Upper lobe of right lung (tissue), 1 donor: Measurements from ENCODE around the gene PCDHGC4. TPM values are rescaled to one million over a fixed set of nuclear protein-coding genes. Genes with fewer than 3 reads are reported as not detected.

Source experiments
- ATAC-seq: fragments of 200-7000 bp; cut with Tn5 transposase; one replicate; pipeline ENCODE4 v1.9.1; 2020; ENCODE audit warnings: mild to moderate bottlenecking, moderate library complexity
- DNase-seq: peaks from one replicate; pipeline ENCODE4 v3.0.0-alpha.2; 2020
- H3K27ac ChIP-seq: fragments of 200-600 bp; one replicate; pipeline ENCODE4 v1.8.0; 2022
- H3K27me3 ChIP-seq: fragments of 200-600 bp; one replicate; pipeline ENCODE4 v1.8.0; 2022; ENCODE audit warnings: mild to moderate bottlenecking
- H3K36me3 ChIP-seq: fragments of 200-600 bp; one replicate; pipeline ENCODE4 v1.8.0; 2022
- H3K4me1 ChIP-seq: fragments of 200-600 bp; one replicate; pipeline ENCODE4 v1.8.0; 2022
- H3K4me3 ChIP-seq: fragments of 200-600 bp; one replicate; pipeline ENCODE4 v1.8.0; 2022; ENCODE audit warnings: mild to moderate bottlenecking
- H3K9me3 ChIP-seq: fragments of 200-600 bp; one replicate; pipeline ENCODE4 v1.8.0; 2022
- CTCF ChIP-seq: fragments of 200-600 bp; IDR thresholded peaks from one replicate; pipeline ENCODE4 v1.8.0; 2022; ENCODE audit warnings: antibody characterized with exemption
- intact Hi-C: fragments of 100-400 bp; cut with DNase I; formaldehyde crosslinking; loops from one replicate; pipeline ENCODE4 v1.11.0; 2022
- total RNA-seq: library from RNA; stranded (reverse); fragmentation: NEBNext Ultra II Directional; extraction: Animal tissue kit (Norgen Biotek cat#: 25700); gene quantifications from one replicate; pipeline ENCODE4 v1.2.1, GENCODE V29; 2021
- donor health status: DM: no; HTN: yes; CAD: no; lungs with severe emphysema.

Gene PCDHGC4
- total RNA-seq, 1 donor from 2014 or later: 1.8 TPM

DNA sequence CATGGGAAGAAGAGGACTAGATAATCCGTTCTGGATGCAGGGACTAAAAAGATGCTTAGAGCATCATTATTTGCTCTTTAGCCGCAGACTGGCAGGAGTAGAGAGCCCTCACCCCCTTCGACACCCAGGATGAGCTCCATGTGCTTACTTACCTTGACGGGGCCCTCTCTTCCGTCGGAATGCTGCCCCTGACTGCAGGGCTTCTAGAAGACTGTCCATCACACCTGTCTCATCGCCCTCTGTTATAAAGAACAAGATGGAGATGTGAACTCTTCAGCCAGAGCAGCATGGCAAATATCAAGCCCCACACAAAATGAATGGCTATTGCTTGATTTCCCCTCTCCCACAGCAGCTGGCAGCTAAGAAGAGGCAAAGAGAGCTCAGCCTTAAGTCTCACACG is 39.2 kb downstream of the PCDHGC4 start:
- Histone ChIP-seq H3K9me3 (no peaks in the 10 kb centered on the region), H3K27me3 (no peaks in the 10 kb centered on the region), H3K4me1 (peaks cover 72% of the 10 kb centered on the region), H3K4me3 (no peak overlapping the region), H3K36me3 (peaks cover 70% of the 10 kb centered on the region), H3K27ac (peak overlapping the region; percentile 56)
- DNase-seq: no peak
- intact Hi-C loops: no loop called here
- TF ChIP-seq CTCF: no peak
- no peak for ATAC-seq

- no peak overlapping the region for H3K4me3 ChIP-seq
- DNase-seq (peak; percentile 89), ATAC-seq (peak; percentile 96)
- peak overlapping the region; percentile 70 for H3K27ac ChIP-seq
- peaks cover 67% of the 10 kb centered on the region for H3K36me3 ChIP-seq
- intact Hi-C loops: no loop called here
- H3K9me3 ChIP-seq: no peaks in the 10 kb centered on the region
- peak; percentile 99 for TF ChIP-seq CTCF
- no peaks in the 10 kb centered on the region for H3K27me3 ChIP-seq
- peaks cover 72% of the 10 kb centered on the region for H3K4me1 ChIP-seq
Observed at GRCh38 chr5:141524604-141525597, 40.1 kb downstream of the PCDHGC4 start.

DNA sequence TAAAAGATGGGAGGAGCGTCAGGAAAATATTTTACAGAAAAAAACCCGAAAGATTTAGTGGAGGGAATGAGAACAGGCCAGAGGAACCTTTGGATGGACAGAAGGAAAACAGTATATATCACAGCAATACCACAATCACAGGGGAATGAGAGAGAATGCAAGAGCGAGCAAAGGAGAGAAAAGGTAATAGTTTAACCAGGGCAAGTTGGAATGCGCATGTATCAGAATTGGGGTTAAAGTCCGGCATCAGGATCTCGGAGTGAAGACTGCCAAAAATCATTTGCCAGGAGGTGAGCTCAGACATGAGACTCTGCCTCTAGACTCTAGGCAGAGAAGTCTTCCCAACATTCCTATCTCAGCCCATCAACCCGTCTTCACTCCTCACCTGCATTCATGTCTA is 40.8 kb downstream of the PCDHGC4 start:
- Histone ChIP-seq H3K27me3 (no peaks in the 10 kb centered on the region), H3K9me3 (no peaks in the 10 kb centered on the region), H3K36me3 (peaks cover 64% of the 10 kb centered on the region), H3K27ac (peak overlapping the region; percentile 70), H3K4me1 (peaks cover 69% of the 10 kb centered on the region), H3K4me3 (no peak overlapping the region)
- intact Hi-C loops: no loop called here
- DNase-seq: no peak
- TF ChIP-seq CTCF: no peak
- no peak for ATAC-seq

DNA sequence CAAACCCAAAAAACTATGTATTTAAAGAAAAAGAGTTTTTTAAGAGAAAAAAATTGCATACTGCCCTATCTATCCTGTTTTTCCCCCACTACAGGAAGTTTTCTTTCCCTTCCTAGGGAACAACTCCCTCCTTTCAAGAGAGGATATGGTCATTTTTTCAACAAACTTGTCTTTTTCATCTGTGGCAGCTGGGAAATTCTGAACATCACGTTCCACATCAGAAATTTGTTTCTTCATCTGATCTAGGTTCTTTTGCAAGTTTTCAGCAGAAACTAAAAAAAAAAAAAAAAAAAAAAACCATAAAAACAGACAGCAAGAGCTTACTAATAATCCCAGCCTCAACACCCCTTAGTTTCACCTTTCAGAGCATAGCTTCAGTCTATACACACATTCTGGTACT is 42.6 kb downstream of the PCDHGC4 start:
- H3K4me1 ChIP-seq: peaks cover 51% of the 10 kb centered on the region

GRCh38 chr5:141528291-141528984 is 43.6 kb downstream of the PCDHGC4 start:
- no peaks in the 10 kb centered on the region for H3K27me3 ChIP-seq
- no peak for TF ChIP-seq CTCF
- no peak for DNase-seq
- no peak for ATAC-seq
- H3K27ac ChIP-seq: peak overlapping the region; percentile 77
- peaks cover 75% of the 10 kb centered on the region for H3K36me3 ChIP-seq
- no peaks in the 10 kb centered on the region for H3K9me3 ChIP-seq
- H3K4me3 ChIP-seq: no peak overlapping the region
- peaks cover 41% of the 10 kb centered on the region for H3K4me1 ChIP-seq
- intact Hi-C loops: no loop called here

More for the DNA sequence above, 42.6 kb downstream of the PCDHGC4 start:
- intact Hi-C loops: no loop called here
- H3K36me3 ChIP-seq: peaks cover 74% of the 10 kb centered on the region
- no peaks in the 10 kb centered on the region for H3K9me3 ChIP-seq
- DNase-seq: no peak
- TF ChIP-seq CTCF: no peak
- no peak overlapping the region for H3K4me3 ChIP-seq
- no peaks in the 10 kb centered on the region for H3K27me3 ChIP-seq
- no peak for ATAC-seq
- H3K27ac ChIP-seq: peak overlapping the region; percentile 77
